ENCODE results near the gene BMP6. TPM values are rescaled to one million over a fixed set of nuclear protein-coding genes. Genes with fewer than 3 reads are reported as not detected.

BMP6 gene
- polyA plus RNA-seq, 1 donor from 2014 or later: 2.4 TPM

GRCh38 chr6:7917729-7918128 lies 191.8 kb downstream of the BMP6 start:
- Histone ChIP-seq H3K36me3 (ENCODE audit: insufficient read depth, low read length) (no peaks in the 10 kb centered on the region), H2AFZ (ENCODE audit: low read depth, low read length) (no peak overlapping the region), H3K27me3 (ENCODE audit: insufficient read depth, low read depth, low read length) (no peaks in the 10 kb centered on the region), H4K20me1 (ENCODE audit: insufficient read depth) (no peaks in the 10 kb centered on the region), H3K4me3 (ENCODE audit: low read length) (no peak overlapping the region), H3K9me2 (ENCODE audit: insufficient read depth, low read length) (no peaks in the 10 kb centered on the region), H3K9me3 (ENCODE audit: low read length) (no peaks in the 10 kb centered on the region), H3K9ac (ENCODE audit: low read length) (no peak overlapping the region), H3F3A (ENCODE audit: insufficient read depth, low read length, poor library complexity, severe bottlenecking) (no peaks in the 10 kb centered on the region), H3K79me2 (replicated peaks; ENCODE audit: insufficient read depth, low read length) (no peaks in the 10 kb centered on the region), H3K27ac (ENCODE audit: low read length) (no peak overlapping the region), H3K4me2 (ENCODE audit: low read length) (no peak overlapping the region)
- TF ChIP-seq RAD21 (conservative IDR thresholded peaks at IDR 0.05) (no peak), TAF1 (IDR thresholded peaks at IDR 0.05; ENCODE audit: low read depth) (no peak), SMC3 (conservative IDR thresholded peaks at IDR 0.05; ENCODE audit: poor library complexity) (no peak), EP300 (conservative IDR thresholded peaks at IDR 0.05; ENCODE audit: poor library complexity, severe bottlenecking) (no peak), EZH2 (IDR thresholded peaks at IDR 0.05; ENCODE audit: borderline replicate concordance, insufficient read depth, low read length, poor library complexity, severe bottlenecking) (no peak), POLR2AphosphoS5 (IDR thresholded peaks at IDR 0.05) (no peak), REST (IDR thresholded peaks at IDR 0.05; ENCODE audit: borderline replicate concordance) (no peak)

GRCh38 chr6:7918403-7918802 lies 192.5 kb downstream of the BMP6 start:
- Histone ChIP-seq H3K27ac (ENCODE audit: low read length) (no peak overlapping the region), H3K4me3 (ENCODE audit: low read length) (no peak overlapping the region), H3K4me2 (ENCODE audit: low read length) (no peak overlapping the region), H2AFZ (ENCODE audit: low read depth, low read length) (no peak overlapping the region), H3K9me2 (ENCODE audit: insufficient read depth, low read length) (no peaks in the 10 kb centered on the region), H4K20me1 (ENCODE audit: insufficient read depth) (no peaks in the 10 kb centered on the region), H3K36me3 (ENCODE audit: insufficient read depth, low read length) (no peaks in the 10 kb centered on the region), H3K9me3 (ENCODE audit: low read length) (no peaks in the 10 kb centered on the region), H3K9ac (ENCODE audit: low read length) (no peak overlapping the region), H3K79me2 (replicated peaks; ENCODE audit: insufficient read depth, low read length) (no peaks in the 10 kb centered on the region), H3K27me3 (ENCODE audit: insufficient read depth, low read depth, low read length) (no peaks in the 10 kb centered on the region), H3F3A (ENCODE audit: insufficient read depth, low read length, poor library complexity, severe bottlenecking) (no peaks in the 10 kb centered on the region)
- TF ChIP-seq SMC3 (conservative IDR thresholded peaks at IDR 0.05; ENCODE audit: poor library complexity): no peak
- no peak for TF ChIP-seq TAF1 (IDR thresholded peaks at IDR 0.05; ENCODE audit: low read depth)
- TF ChIP-seq, protein P1, sequence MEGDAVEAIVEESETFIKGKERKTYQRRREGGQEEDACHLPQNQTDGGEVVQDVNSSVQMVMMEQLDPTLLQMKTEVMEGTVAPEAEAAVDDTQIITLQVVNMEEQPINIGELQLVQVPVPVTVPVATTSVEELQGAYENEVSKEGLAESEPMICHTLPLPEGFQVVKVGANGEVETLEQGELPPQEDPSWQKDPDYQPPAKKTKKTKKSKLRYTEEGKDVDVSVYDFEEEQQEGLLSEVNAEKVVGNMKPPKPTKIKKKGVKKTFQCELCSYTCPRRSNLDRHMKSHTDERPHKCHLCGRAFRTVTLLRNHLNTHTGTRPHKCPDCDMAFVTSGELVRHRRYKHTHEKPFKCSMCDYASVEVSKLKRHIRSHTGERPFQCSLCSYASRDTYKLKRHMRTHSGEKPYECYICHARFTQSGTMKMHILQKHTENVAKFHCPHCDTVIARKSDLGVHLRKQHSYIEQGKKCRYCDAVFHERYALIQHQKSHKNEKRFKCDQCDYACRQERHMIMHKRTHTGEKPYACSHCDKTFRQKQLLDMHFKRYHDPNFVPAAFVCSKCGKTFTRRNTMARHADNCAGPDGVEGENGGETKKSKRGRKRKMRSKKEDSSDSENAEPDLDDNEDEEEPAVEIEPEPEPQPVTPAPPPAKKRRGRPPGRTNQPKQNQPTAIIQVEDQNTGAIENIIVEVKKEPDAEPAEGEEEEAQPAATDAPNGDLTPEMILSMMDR (IDR thresholded peaks at IDR 0.05; ENCODE audit: poor library complexity, severe bottlenecking): no peak
- TF ChIP-seq REST (IDR thresholded peaks at IDR 0.05; ENCODE audit: borderline replicate concordance): no peak
- no peak for TF ChIP-seq POLR2AphosphoS5 (IDR thresholded peaks at IDR 0.05)
- TF ChIP-seq MXI1 (conservative IDR thresholded peaks at IDR 0.05; ENCODE audit: poor library complexity, severe bottlenecking): no peak
- no peak for TF ChIP-seq EZH2 (IDR thresholded peaks at IDR 0.05; ENCODE audit: borderline replicate concordance, insufficient read depth, low read length, poor library complexity, severe bottlenecking)
- TF ChIP-seq EP300 (conservative IDR thresholded peaks at IDR 0.05; ENCODE audit: poor library complexity, severe bottlenecking): no peak
- no peak for TF ChIP-seq RAD21 (conservative IDR thresholded peaks at IDR 0.05)

All from neural cell (in vitro differentiated cells).